KG1 (cell line): ENCODE results near the gene CPN2.

Experiments used
- DNase-seq: peaks from one replicate; lab custom pipeline; 2025; lab: John Stamatoyannopoulos, UW

CPN2 gene

DNA sequence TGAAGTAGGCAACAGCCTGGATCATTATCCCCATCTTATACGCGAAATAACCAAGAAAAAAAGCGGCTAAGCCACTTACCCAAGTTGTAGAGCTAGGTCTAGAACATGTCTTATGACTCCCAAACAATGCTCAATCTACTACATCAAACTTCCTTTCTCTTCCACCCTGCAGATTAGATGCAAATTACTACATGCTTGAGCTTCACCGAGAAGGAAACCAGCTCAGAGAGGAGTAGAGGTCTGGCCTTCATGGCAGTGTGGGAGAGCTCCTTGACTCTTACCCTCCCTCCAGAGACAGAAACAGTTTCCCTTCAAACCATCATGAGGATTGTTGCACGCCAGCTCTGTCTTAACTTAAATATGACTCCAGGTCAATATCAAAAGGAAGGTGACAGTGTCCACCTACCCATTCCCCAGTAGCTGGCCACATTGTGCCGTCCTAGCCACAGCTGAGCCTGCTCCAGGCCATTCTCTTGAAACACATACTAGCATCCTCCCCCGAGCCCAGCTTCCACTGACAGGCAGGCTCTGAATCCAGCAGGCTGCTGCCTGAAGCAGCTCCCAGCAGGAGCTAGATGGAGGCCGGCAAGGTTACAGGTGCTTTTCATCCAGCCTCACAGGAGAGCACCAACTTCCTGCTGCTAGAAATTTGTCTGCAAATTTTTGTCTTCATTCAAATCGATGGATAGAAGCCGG, 56.8 kb downstream of the CPN2 start:
- no peak for DNase-seq

- no peak for DNase-seq
Measured at GRCh38 chr3:194293546-194294198, 57.5 kb downstream of the CPN2 start.

DNA sequence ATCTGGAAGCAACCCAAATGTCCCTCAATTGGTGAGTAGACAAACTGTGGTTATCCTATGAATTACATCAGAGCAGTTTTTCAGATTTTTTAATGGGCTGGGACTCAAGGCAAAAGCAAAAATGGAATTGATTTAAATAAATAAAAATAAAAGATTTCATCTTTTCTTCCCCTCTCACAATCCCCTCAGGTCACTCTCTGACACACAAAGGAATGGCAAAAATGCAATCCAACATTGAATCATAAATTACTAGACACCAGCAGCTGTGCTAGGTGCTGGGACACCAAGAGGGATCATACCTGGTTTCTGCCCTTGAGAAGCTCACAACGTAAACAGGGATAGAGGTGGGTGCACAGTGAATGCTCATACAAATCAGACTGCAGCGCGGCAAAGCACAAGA, 58.8 kb downstream of the CPN2 start:
- DNase-seq, result no peak
